ENCODE data around the gene TLK1. TPM values are rescaled to one million over a fixed set of nuclear protein-coding genes. Genes with fewer than 3 reads are reported as not detected.
"Not testable (repeated sequence)": the region's sequence is repeated elsewhere in the genome, so short reads cannot be mapped to it uniquely, and the experiment has no call there.

The TLK1 gene
- total RNA-seq, 1 experiment from 2014 or later: 79.1 TPM

DNA sequence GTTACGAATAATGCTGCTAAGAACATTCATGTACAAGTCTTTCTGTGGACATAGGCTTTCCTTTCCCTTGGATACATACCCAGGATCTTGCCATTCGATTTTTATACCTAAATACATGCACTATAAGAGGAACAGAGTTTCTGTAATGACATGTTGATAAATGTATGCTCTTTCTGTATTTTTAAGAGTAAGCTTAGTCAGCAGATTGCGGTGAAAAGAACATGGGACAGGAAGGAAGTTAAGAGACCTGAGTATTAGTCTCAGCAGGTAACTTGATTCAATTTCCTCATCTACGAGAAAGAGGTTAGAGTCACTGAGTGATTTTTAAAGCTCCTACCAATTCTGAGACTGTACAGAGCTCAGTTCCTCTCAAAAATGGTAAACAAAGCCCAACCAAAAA is 2.6 kb upstream of the TLK1 start:
- H3K4me3 ChIP-seq (ENCODE audit: low read depth, low read length, poor library complexity, severe bottlenecking): no peak overlapping the region
- no peaks in the 10 kb centered on the region for H3K36me3 ChIP-seq (ENCODE audit: insufficient read depth, low read length, poor library complexity, severe bottlenecking)
- BruUV-seq (replicated peaks): no TSS peak
- no peak overlapping the region for H3K27ac ChIP-seq (ENCODE audit: low read depth, low read length, poor library complexity, severe bottlenecking)
- TF ChIP-seq, protein P1, sequence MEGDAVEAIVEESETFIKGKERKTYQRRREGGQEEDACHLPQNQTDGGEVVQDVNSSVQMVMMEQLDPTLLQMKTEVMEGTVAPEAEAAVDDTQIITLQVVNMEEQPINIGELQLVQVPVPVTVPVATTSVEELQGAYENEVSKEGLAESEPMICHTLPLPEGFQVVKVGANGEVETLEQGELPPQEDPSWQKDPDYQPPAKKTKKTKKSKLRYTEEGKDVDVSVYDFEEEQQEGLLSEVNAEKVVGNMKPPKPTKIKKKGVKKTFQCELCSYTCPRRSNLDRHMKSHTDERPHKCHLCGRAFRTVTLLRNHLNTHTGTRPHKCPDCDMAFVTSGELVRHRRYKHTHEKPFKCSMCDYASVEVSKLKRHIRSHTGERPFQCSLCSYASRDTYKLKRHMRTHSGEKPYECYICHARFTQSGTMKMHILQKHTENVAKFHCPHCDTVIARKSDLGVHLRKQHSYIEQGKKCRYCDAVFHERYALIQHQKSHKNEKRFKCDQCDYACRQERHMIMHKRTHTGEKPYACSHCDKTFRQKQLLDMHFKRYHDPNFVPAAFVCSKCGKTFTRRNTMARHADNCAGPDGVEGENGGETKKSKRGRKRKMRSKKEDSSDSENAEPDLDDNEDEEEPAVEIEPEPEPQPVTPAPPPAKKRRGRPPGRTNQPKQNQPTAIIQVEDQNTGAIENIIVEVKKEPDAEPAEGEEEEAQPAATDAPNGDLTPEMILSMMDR (conservative IDR thresholded peaks at IDR 0.05; ENCODE audit: low read depth, low read length): no peak
- TF ChIP-seq EZH2 (IDR thresholded peaks at IDR 0.05; ENCODE audit: borderline replicate concordance, low read depth, low read length, poor library complexity, severe bottlenecking): no peak
- peaks cover 29% of the 10 kb centered on the region for H3K4me1 ChIP-seq (ENCODE audit: insufficient read depth, low read length, poor library complexity, severe bottlenecking)
- intact Hi-C loops (cut with micrococcal nuclease; ENCODE audit: unreplicated experiment): loop anchor here (5.0 kb wide), 1 partner anchor 269 kb away; the partner anchor contains the start of genes DCAF17 and METTL8
- no peaks in the 10 kb centered on the region for H3K27me3 ChIP-seq (replicated peaks; ENCODE audit: insufficient read depth, low read depth, low read length, poor library complexity)
- no peaks in the 10 kb centered on the region for H3K9me3 ChIP-seq (ENCODE audit: low read depth, low read length, poor library complexity, severe bottlenecking)
- POLR2A ChIA-PET (ENCODE audit: low non-redundant PET): interaction anchor here (0.7 kb wide), 1 partner anchor 202 kb away, joined by 3 read pairs; no protein-coding TSS in a partner anchor
- CTCF ChIA-PET: interaction anchor here (0.6 kb wide), 1 partner anchor 13 kb away, joined by 3 read pairs; no protein-coding TSS in a partner anchor
- peak; percentile 52 for DNase-seq (ENCODE audit: low spot score)

DNA sequence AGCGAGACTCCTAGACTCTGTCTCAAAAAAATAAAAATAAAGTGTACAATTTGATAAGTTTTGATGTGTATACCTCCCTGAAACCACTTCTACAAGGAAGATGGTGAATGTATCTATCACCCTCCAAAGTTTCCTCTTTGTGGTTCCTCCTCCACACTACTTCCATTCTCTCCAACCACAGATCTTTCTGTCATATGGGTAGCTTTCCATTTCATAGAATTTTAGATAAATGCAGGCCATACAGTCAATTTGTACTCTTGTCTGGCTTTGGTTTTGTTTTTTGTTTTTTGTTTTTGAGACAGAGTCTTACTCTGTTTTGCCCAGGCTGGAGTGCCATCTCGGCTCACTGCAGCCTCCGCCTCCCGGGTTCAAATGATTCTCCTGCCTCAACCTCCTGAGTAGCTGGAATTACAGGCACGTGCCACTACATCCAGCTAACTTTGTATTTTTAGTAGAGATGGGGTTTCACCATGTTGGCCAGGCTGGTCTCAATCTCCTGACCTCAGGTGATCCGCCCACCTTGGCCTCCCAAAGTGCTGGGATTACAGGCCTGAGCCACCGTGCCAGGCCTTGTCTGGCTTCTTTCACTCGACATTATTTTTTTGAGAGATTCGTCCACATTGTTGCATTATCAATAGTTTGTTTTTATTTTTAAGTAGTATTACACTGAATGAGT is 2.0 kb upstream of the TLK1 start:
- DNase-seq (ENCODE audit: low spot score); H3K4me3 ChIP-seq (ENCODE audit: low read depth, low read length, poor library complexity, severe bottlenecking); H3K27me3 ChIP-seq (replicated peaks; ENCODE audit: insufficient read depth, low read depth, low read length, poor library complexity); H3K27ac ChIP-seq (ENCODE audit: low read depth, low read length, poor library complexity, severe bottlenecking); BruUV-seq (replicated peaks); CTCF ChIA-PET; H3K9me3 ChIP-seq (ENCODE audit: low read depth, low read length, poor library complexity, severe bottlenecking); H3K36me3 ChIP-seq (ENCODE audit: insufficient read depth, low read length, poor library complexity, severe bottlenecking): not testable (repeated sequence)
- POLR2A ChIA-PET (ENCODE audit: low non-redundant PET): interaction anchor here (0.6 to 0.7 kb wide), 2 partner anchors 203 to 744 kb away, joined by 3 read pairs; no protein-coding TSS in a partner anchor
- peaks cover 35% of the 10 kb centered on the region for H3K4me1 ChIP-seq (ENCODE audit: insufficient read depth, low read length, poor library complexity, severe bottlenecking)
- intact Hi-C loops (cut with micrococcal nuclease; ENCODE audit: unreplicated experiment): loop anchor here (5.0 kb wide), 1 partner anchor 270 kb away; the partner anchor contains the start of genes DCAF17 and METTL8

DNA sequence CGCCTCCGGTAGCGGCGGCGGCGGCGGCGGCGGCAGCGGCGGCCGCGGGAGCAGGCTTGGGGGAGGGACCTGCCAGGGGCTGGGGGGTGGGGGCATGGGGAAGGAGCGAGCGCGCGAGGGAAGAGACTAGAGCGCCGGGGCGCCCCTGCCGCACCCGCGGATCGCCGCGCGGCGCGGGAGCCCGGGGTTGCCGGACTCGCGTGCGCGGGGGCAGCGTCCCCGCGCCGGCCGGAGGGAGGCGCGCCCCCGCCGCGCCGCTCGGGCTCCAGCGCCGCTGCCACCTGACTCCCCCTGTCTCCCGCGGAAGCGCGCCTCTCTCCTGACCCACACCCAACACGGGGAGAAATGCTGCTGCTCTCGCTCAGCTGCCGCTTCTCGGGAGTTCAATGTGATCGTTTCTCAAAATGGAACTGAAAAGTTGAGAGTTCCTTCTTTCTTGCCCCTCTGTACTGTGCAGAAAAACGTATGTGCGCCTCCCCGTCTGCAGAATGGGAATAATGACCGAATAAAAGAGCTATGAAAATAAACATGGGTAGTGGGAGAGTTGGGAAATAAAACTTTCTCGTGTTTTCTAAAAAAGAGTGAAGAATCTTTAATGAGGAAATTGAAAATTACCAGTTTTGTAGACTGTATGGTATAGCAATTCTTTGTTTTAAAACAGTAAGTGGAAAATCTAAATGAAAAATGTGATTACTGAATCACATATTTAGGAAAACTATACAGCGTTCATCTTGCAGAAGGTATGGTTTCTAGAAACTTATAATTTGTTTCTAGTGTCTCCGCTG is 455 bp upstream of the TLK1 start:
- Histone ChIP-seq H3K4me1 (ENCODE audit: insufficient read depth, low read length, poor library complexity, severe bottlenecking) (peaks cover 50% of the 10 kb centered on the region), H3K9me3 (ENCODE audit: low read depth, low read length, poor library complexity, severe bottlenecking) (no peaks in the 10 kb centered on the region), H3K27ac (ENCODE audit: low read depth, low read length, poor library complexity, severe bottlenecking) (peak overlapping the region; percentile 99), H3K27me3 (replicated peaks; ENCODE audit: insufficient read depth, low read depth, low read length, poor library complexity) (no peaks in the 10 kb centered on the region), H3K36me3 (ENCODE audit: insufficient read depth, low read length, poor library complexity, severe bottlenecking) (no peaks in the 10 kb centered on the region), H3K4me3 (ENCODE audit: low read depth, low read length, poor library complexity, severe bottlenecking) (peak overlapping the region; percentile 74)
- ChIA-PET POLR2A (ENCODE audit: low non-redundant PET) (no interaction called here), CTCF (no interaction called here)
- intact Hi-C loops (cut with micrococcal nuclease; ENCODE audit: unreplicated experiment): loop anchor here (2.0 to 5.0 kb wide), 2 partner anchors 256 to 271 kb away; partner anchors contain the start of genes DCAF17 and METTL8
- TSS peak; percentile 81 for BruUV-seq (replicated peaks)
- peak; percentile 83 for DNase-seq (ENCODE audit: low spot score)
- TF ChIP-seq EZH2 (IDR thresholded peaks at IDR 0.05; ENCODE audit: borderline replicate concordance, low read depth, low read length, poor library complexity, severe bottlenecking): no peak
- TF ChIP-seq, protein P1 (conservative IDR thresholded peaks at IDR 0.05; ENCODE audit: low read depth, low read length): no peak
